GF-D8 (cell line): ENCODE data around the gene COL25A1.

ENCODE experiments used
- DNase-seq: peaks from one replicate; lab custom pipeline; 2025; lab: John Stamatoyannopoulos, UW

The COL25A1 gene

DNA sequence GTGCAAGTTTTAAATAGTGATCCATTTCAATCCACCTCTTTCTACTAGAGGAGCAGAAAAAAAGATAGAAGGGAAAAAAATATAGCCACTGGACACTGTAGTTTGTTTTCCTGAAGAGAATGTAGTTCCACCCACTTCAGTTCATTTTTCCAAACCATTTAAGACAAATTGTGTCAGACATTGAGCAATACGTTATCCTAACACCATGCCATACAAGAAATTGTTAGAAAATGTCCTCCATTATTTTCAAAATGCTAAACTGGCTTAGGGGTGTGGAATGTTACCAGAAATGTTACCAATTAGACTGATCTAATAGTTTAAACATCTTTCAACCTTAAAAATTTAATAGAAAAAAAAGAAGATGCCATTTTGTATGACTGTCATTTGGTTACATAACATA is 491.0 kb downstream of the COL25A1 start:
- DNase-seq: no peak

DNA sequence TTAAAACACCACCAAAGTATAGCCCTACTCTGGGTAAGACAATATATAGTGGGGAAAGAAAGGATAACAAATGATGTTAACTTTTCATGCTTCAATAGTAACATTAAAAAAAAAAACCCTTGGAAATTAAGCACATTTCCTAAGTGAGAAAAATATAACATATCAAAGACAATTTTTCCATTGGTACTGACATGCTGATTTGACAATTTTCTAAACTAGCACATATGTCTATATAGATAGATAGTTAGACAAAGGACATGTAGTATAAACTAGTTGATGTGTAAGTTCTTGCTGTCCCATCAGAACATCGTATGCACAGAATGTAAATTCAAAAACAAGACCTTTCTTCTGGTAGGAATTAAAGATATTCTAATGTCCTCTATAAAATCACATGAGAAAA is 492.4 kb downstream of the COL25A1 start:
- DNase-seq: no peak

- DNase-seq: no peak
Observed at GRCh38 chr4:108804648-108805273, 497.7 kb downstream of the COL25A1 start.

- no peak for DNase-seq
Observed at GRCh38 chr4:108799306-108799705, 503.2 kb downstream of the COL25A1 start.

DNA sequence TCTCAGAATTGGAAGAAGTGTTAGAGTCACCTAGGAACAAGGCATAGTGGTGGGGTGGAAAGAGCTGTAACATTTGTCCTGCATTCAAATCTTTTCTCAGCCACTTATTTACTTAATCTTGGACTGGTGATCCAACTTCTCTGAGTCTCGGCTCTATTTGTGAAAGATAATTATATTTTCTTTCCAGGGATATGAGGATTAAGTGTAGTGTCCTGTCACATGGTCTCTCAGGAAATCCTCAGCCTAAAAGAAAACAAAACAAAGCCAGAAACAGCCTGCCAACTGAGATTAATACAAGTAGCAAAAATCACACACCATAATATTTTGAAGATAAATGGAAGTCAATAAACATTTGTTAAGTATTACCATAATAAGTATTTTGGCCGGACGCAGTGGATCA is 506.3 kb downstream of the COL25A1 start:
- DNase-seq: no peak

GRCh38 chr4:108795733-108796132 is 506.7 kb downstream of the COL25A1 start:
- DNase-seq: no peak

DNA sequence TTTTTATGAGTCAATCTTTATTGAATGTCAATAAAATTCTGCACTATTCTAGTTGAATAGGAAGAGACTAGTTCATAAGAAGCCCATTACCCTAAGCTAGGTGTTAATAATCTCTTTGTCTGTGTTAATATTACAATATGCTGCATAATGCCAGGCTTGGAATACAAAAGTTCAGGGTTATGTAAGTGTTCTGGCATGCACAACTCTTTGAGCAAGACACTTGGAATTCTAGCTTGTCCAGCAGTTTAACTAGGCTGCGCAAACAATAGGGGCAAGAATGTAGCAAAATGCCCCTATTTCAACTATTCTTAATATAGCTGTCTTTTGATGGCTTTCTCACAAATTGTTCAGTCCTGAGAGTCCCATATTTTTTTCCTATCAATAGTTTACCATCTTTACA is 508.3 kb downstream of the COL25A1 start:
- no peak for DNase-seq

DNA sequence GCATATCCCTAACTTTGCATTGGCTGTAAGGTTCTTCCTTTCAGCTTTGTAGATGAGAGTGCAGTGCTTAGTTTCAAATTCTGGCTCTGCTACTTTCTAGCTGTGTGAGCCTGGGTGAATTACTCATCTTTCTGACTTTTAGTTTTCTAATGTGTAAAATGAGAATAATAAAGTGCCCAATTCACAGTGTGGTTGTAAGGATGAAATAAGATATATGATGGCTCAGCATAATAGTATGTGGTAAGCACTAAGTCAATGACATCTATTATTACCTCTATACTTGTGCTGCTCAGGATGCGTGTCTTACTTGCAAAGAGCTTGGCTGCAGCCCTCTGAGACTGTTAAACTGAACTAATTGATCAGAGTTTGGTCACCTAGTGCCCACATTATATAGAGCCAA is 509.0 kb downstream of the COL25A1 start:
- DNase-seq: no peak

DNA sequence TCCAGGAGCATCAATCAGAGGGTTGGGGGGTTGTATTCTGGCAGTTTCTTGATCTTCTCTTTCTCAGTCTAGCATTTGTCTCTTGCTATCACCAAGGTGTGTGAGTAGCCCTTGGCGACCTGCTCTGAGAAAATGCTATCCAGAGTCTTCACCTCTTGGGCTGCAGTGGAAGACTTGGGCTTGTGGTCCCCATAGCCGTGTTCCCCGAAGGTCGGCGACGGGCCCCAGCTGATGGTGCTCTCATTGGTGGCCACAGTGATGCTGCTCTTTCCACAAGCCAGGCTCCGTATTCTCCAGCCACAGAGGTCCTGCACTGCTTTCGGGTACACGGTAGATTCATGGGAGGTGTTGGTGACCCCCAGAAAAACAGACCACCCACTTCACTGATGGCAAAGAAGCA is 513.7 kb downstream of the COL25A1 start:
- no peak for DNase-seq

DNA sequence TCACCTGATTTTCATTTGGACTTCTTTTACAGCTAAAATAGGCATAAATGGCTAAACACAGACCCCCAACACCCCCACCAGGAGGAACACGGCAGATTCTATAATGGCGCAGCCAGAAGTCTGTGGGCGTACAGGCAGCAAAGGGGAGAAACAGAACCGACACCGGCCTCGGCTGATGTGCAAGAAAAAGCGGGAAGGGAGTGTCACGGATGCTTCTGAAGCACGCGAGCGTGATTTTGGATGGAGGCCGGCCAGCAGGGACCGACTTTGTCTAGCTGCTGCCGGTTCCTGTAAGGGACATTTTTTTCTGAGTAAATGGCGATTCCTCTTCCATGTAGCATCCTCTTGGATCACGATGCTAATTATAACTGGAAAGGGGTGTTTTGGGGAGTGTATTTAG is 514.7 kb downstream of the COL25A1 start:
- DNase-seq: no peak

- DNase-seq: no peak
Observed at GRCh38 chr4:108787106-108787505, 515.4 kb downstream of the COL25A1 start.

GRCh38 chr4:108786351-108786750 is 516.1 kb downstream of the COL25A1 start:
- DNase-seq: no peak

DNA sequence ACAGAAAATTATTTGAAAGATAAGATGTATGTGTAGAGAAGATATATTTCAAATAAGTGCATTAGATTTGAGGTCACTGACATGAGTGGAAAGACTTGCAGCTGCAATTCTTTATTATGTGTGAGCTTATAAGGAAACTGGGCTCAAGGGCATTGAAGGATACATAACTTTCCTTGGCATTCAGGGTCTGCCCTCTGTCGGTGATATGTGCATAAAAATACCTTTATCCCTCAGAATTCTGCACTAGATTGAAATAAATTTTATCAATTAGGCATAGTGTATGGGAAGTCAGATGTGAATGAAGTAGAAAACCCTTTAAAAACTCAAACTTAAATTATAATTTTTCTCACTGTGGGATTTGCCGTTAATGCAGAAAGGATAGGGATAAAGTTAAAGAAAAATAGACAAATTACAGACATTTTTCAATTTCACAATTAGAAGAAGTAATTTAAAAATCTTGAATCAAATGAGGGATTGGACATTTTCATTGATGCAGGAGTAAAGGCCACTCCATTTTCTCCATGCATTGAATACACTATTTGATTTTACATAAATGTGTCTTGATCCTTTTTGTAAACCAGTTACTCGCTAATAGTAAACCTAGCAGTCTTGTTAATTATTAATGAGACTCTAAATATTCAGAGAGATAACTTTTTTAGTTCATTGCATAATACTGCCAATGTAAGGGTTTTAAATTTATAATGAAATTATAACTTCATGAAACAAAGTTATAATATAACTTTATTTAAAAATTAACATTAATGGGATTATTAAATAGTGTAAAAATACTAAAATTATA is 518.6 kb downstream of the COL25A1 start:
- no peak for DNase-seq

DNA sequence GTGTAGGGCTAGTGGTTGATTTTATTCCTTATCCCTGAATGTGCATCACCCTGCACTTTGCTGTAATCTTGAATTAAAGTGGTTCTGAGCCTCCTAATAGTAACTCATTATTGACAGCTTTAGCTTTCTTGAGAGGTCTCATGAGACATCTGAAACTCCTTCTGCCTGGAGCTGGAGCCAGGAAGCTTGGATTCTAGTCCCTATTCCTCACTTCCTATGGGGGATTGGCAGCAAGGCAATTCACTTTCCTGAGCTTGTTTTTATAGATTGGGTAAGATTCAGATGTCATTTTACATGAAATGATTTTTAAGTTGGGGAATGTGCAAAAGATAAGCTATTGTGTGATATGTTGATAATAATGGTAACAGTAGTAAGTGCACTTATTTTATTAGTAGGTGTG is 522.5 kb downstream of the COL25A1 start:
- no peak for DNase-seq

- DNase-seq: no peak
Observed at GRCh38 chr4:108777388-108777787, 525.1 kb downstream of the COL25A1 start.

GRCh38 chr4:108775921-108776320 is 526.5 kb downstream of the COL25A1 start:
- DNase-seq: no peak

GRCh38 chr4:108774809-108775530 is 527.5 kb downstream of the COL25A1 start:
- no peak for DNase-seq

- no peak for DNase-seq
Observed at GRCh38 chr4:108772402-108772801, 530.1 kb downstream of the COL25A1 start.

DNA sequence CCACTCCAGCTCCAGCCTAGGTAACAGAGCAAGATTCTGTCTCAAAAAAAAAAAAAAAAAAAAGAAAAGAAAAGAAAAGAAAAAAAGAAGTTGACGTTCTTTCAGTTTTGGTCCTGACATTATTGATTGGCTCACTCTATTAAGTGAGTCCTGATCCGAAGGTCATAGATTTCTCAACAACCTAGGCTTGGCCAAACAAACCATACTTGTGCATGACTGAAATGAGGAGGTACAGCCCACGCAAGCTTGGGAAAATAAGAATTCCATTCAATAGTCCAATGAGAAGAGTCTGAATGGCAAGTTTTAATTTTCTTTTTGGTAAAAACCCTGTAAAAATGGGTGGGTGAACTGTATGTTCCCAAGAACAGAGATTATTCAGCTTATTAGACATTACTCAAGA is 536.4 kb downstream of the COL25A1 start:
- no peak for DNase-seq

GRCh38 chr4:108763986-108764385 is 538.5 kb downstream of the COL25A1 start:
- DNase-seq: no peak

- DNase-seq: no peak
Observed at GRCh38 chr4:108763226-108763593, 539.2 kb downstream of the COL25A1 start.

GRCh38 chr4:108762559-108763225 is 539.8 kb downstream of the COL25A1 start, which contains the start of gene ETNPPL:
Gene ETNPPL, minus strand, starts transcription at chr4:108763053. Its CDS starts 155 bp downstream, at chr4:108762898.
- DNase-seq: no peak
